Neuronal stem cell (in vitro differentiated cells): ENCODE data around the gene AGPS.

Source experiments
- DNase-seq: peaks from one replicate; pipeline ENCODE4 v3.0.0-alpha.2; 2013; ENCODE audit warnings: low spot score
- H2AFZ ChIP-seq: one replicate; pipeline ENCODE4 v1.6.1; 2013; ENCODE audit warnings: mild to moderate bottlenecking, low read length, inconsistent platforms
- H2AK5ac ChIP-seq: 2 replicates; pipeline ENCODE4 v1.6.1; 2013; ENCODE audit warnings: low read depth, mild to moderate bottlenecking, inconsistent platforms, low read length, moderate library complexity, mixed read lengths
- H2BK120ac ChIP-seq: 2 replicates; pipeline ENCODE4 v1.6.1; 2013; ENCODE audit warnings: low read depth, mild to moderate bottlenecking, inconsistent platforms, low read length, moderate library complexity, mixed read lengths
- H2BK12ac ChIP-seq: one replicate; pipeline ENCODE4 v1.6.1; 2013; ENCODE audit warnings: low read length, inconsistent platforms
- H2BK15ac ChIP-seq: 2 replicates; pipeline ENCODE4 v1.6.1; 2013; ENCODE audit warnings: mild to moderate bottlenecking, low read length, inconsistent platforms, mixed read lengths
- H2BK5ac ChIP-seq: one replicate; pipeline ENCODE4 v1.6.1; 2013; ENCODE audit warnings: inconsistent platforms, mild to moderate bottlenecking, low read length, moderate library complexity
- H3K14ac ChIP-seq: one replicate; pipeline ENCODE4 v1.6.1; 2013; ENCODE audit warnings: low read length, inconsistent platforms
- H3K18ac ChIP-seq: 2 replicates; pipeline ENCODE4 v1.6.1; 2013; ENCODE audit warnings: low read length, inconsistent platforms
- H3K23ac ChIP-seq: 2 replicates; pipeline ENCODE4 v1.6.1; 2013; ENCODE audit warnings: low read depth, mild to moderate bottlenecking, mixed read lengths, low read length, inconsistent platforms; ENCODE audit not compliant: poor library complexity
- H3K27ac ChIP-seq: replicated peaks from 3 replicates; pipeline ENCODE4 v1.5.1; 2013; ENCODE audit warnings: low read length, inconsistent platforms
- H3K27me3 ChIP-seq, 3 experiments: 2 replicates each; pipeline ENCODE4 v1.6.1; 2013; ENCODE audit warnings: low read length in 3 of 3, mild to moderate bottlenecking in 2 of 3, inconsistent platforms in 1 of 3, low read depth in 1 of 3, mixed read lengths in 1 of 3, moderate library complexity in 1 of 3; ENCODE audit not compliant: control insufficient read depth in 3 of 3, insufficient read depth in 3 of 3
- H3K36me3 ChIP-seq, 2 donors: replicated peaks in 1 of 2; 2 replicates each; pipeline ENCODE4 v1.6.1; 2013; ENCODE audit warnings: low read length in 2 of 2; ENCODE audit not compliant: control insufficient read depth in 2 of 2, insufficient read depth in 2 of 2
- H3K4ac ChIP-seq: 2 replicates; pipeline ENCODE4 v1.6.1; 2013; ENCODE audit warnings: inconsistent platforms, mild to moderate bottlenecking, low read length, moderate library complexity
- H3K4me1 ChIP-seq, 2 donors: 1 replicate in 1 of 2; 2 replicates in 1 of 2; pipeline ENCODE4 v1.6.1; 2013; ENCODE audit warnings: low read length in 2 of 2, low read depth in 1 of 2; ENCODE audit not compliant: control insufficient read depth in 2 of 2, insufficient read depth in 1 of 2
- H3K4me2 ChIP-seq: one replicate; pipeline ENCODE4 v1.6.1; 2013; ENCODE audit warnings: mild to moderate bottlenecking, low read length, inconsistent platforms; ENCODE audit not compliant: insufficient read depth, poor library complexity, severe bottlenecking
- H3K4me3 ChIP-seq, 2 donors: 2 replicates each; pipeline ENCODE4 v1.5.1; 2013; ENCODE audit warnings: low read length in 2 of 2, mild to moderate bottlenecking in 2 of 2, inconsistent platforms in 1 of 2, moderate library complexity in 1 of 2
- H3K79me1 ChIP-seq: one replicate; pipeline ENCODE4 v1.6.1; 2013; ENCODE audit warnings: low read depth, mild to moderate bottlenecking, inconsistent platforms, low read length, moderate library complexity
- H3K9ac ChIP-seq: one replicate; pipeline ENCODE4 v1.6.1; 2013; ENCODE audit warnings: mild to moderate bottlenecking, low read depth, low read length, inconsistent platforms; ENCODE audit not compliant: poor library complexity
- H3K9me3 ChIP-seq, 2 donors: replicated peaks in 1 of 2; 2 replicates each; pipeline versions ENCODE3 to v1.6.1; 2013; ENCODE audit warnings: low read length in 2 of 2, mild to moderate bottlenecking in 2 of 2, inconsistent platforms in 1 of 2, low read depth in 1 of 2, mixed read lengths in 1 of 2, moderate library complexity in 1 of 2; ENCODE audit not compliant: control insufficient read depth in 2 of 2, insufficient read depth in 1 of 2
- H4K8ac ChIP-seq: one replicate; pipeline ENCODE4 v1.6.1; 2013; ENCODE audit warnings: low read depth, mild to moderate bottlenecking, inconsistent platforms, low read length, moderate library complexity
- H4K91ac ChIP-seq: one replicate; pipeline ENCODE4 v1.6.1; 2013; ENCODE audit warnings: low read length, low read depth, mild to moderate bottlenecking, inconsistent platforms; ENCODE audit not compliant: poor library complexity
- WGBS, 2 donors: extraction: QIAGEN DNeasy Blood & Tissue Kit; methylation state at CpG; one replicate each; pipeline ENCODE4 v1.1.7; 2013; ENCODE audit warnings: missing lambda C conversion rate in 2 of 2, mixed read lengths in 1 of 2; ENCODE audit not compliant: insufficient read length in 2 of 2, insufficient replicate concordance in 1 of 2; ENCODE audit errors: extremely low coverage in 2 of 2; 5-methylcytosine and 5-hydroxymethylcytosine counted together

The AGPS gene

GRCh38 chr2:177525351-177525924, 132.9 kb downstream of the AGPS start:
- Histone ChIP-seq H3K23ac (no peak overlapping the region), H3K27me3 (no peaks in the 10 kb centered on the region), H2AFZ (no peak overlapping the region), H3K18ac (no peak overlapping the region), H2BK5ac (no peak overlapping the region), H3K36me3 (peaks cover 0 to 52% of the 10 kb centered on the region in 2 donors), H3K4me3 (no peak overlapping the region), H2BK15ac (no peak overlapping the region), H3K4ac (no peak overlapping the region), H3K4me2 (no peak overlapping the region), H3K14ac (no peak overlapping the region), H4K8ac (no peak overlapping the region), H3K4me1 (no peaks in the 10 kb centered on the region), H3K9ac (no peak overlapping the region), H3K9me3 (no peaks in the 10 kb centered on the region), H3K27ac (no peak overlapping the region), H2AK5ac (no peak overlapping the region), H2BK12ac (no peak overlapping the region), H2BK120ac (no peak overlapping the region), H3K79me1 (no peaks in the 10 kb centered on the region), H4K91ac (no peak overlapping the region)
- WGBS, 2 donors: no CpG with 5 or more reads among the region's 3 CpGs
- no peak for DNase-seq

- no peak overlapping the region for H3K9ac ChIP-seq
- H4K8ac ChIP-seq: no peak overlapping the region
- no peaks in the 10 kb centered on the region for H3K9me3 ChIP-seq
- no peak overlapping the region for H2AK5ac ChIP-seq
- H3K4me3 ChIP-seq: no peak overlapping the region
- H3K27ac ChIP-seq: no peak overlapping the region
- H3K36me3 ChIP-seq: peaks cover 0 to 35% of the 10 kb centered on the region in 2 donors
- H3K79me1 ChIP-seq: no peaks in the 10 kb centered on the region
- no peak overlapping the region for H2BK5ac ChIP-seq
- H2BK12ac ChIP-seq: no peak overlapping the region
- no peak overlapping the region for H4K91ac ChIP-seq
- H3K4me2 ChIP-seq: no peak overlapping the region
- H2BK15ac ChIP-seq: no peak overlapping the region
- H3K14ac ChIP-seq: no peak overlapping the region
- DNase-seq: no peak
- H3K18ac ChIP-seq: no peak overlapping the region
- H3K27me3 ChIP-seq: no peaks in the 10 kb centered on the region
- H2BK120ac ChIP-seq: no peak overlapping the region
- H3K4me1 ChIP-seq: no peaks in the 10 kb centered on the region
- H3K23ac ChIP-seq: no peak overlapping the region
- no peak overlapping the region for H2AFZ ChIP-seq
- H3K4ac ChIP-seq: no peak overlapping the region
Observed at GRCh38 chr2:177528351-177528933, 135.9 kb downstream of the AGPS start.

GRCh38 chr2:177529166-177529565, 136.6 kb downstream of the AGPS start:
- Histone ChIP-seq H3K27me3 (no peaks in the 10 kb centered on the region), H2AK5ac (no peak overlapping the region), H3K4me2 (no peak overlapping the region), H3K14ac (no peak overlapping the region), H4K91ac (no peak overlapping the region), H3K18ac (no peak overlapping the region), H3K4ac (no peak overlapping the region), H2BK5ac (no peak overlapping the region), H3K36me3 (peaks cover 0 to 28% of the 10 kb centered on the region in 2 donors), H2BK120ac (no peak overlapping the region), H2AFZ (no peak overlapping the region), H3K9me3 (no peaks in the 10 kb centered on the region), H2BK15ac (no peak overlapping the region), H3K4me3 (no peak overlapping the region), H3K27ac (no peak overlapping the region), H3K9ac (no peak overlapping the region), H3K4me1 (no peaks in the 10 kb centered on the region), H3K23ac (no peak overlapping the region), H4K8ac (no peak overlapping the region), H2BK12ac (no peak overlapping the region), H3K79me1 (no peaks in the 10 kb centered on the region)
- no CpG with 5 or more reads among the region's 3 CpGs for WGBS, 2 donors
- no peak for DNase-seq

GRCh38 chr2:177530561-177530960, 138.0 kb downstream of the AGPS start:
- Histone ChIP-seq H3K9me3 (no peaks in the 10 kb centered on the region), H3K23ac (no peak overlapping the region), H3K4ac (no peak overlapping the region), H2AFZ (no peak overlapping the region), H3K14ac (no peak overlapping the region), H4K8ac (no peak overlapping the region), H3K36me3 (peaks cover 0 to 15% of the 10 kb centered on the region in 2 donors), H2BK12ac (no peak overlapping the region), H3K9ac (no peak overlapping the region), H3K18ac (no peak overlapping the region), H3K79me1 (no peaks in the 10 kb centered on the region), H3K4me2 (no peak overlapping the region), H2AK5ac (no peak overlapping the region), H3K27ac (no peak overlapping the region), H2BK120ac (no peak overlapping the region), H4K91ac (no peak overlapping the region), H3K27me3 (no peaks in the 10 kb centered on the region), H2BK15ac (no peak overlapping the region), H3K4me1 (no peaks in the 10 kb centered on the region), H2BK5ac (no peak overlapping the region), H3K4me3 (no peak overlapping the region)
- DNase-seq: no peak
